SK-N-SH (cell line): ENCODE data around the gene RGS7BP. TPM values are rescaled to one million over a fixed set of nuclear protein-coding genes. Genes with fewer than 3 reads are reported as not detected.

Source experiments
- CTCF ChIA-PET: fragments of 300-600, 350-600 bp; formaldehyde crosslinking; extraction: SDS; loops from one replicate; lab custom pipeline; 2021; lab: Yijun Ruan, JAX
- POLR2A ChIA-PET: fragments of 350-600 bp; sonication (Branson Sonifier 250); formaldehyde crosslinking; extraction: SDS; loops from one replicate; lab custom pipeline; 2020; ENCODE audit warnings: antibody characterized with exemption, inconsistent platforms; lab: Yijun Ruan, JAX
- DNase-seq: peaks from one replicate; pipeline ENCODE4 v3.0.0; 2012
- H2AFZ ChIP-seq: fragments of 200-600 bp; sonication (generic); 2 replicates; pipeline ENCODE4 v1.8.1; 2016; ENCODE audit warnings: antibody characterized with exemption, mild to moderate bottlenecking, low read depth
- H3F3A ChIP-seq: fragments of 200-600 bp; sonication (generic); replicated peaks from 2 replicates; pipeline ENCODE3; 2016; ENCODE audit warnings: antibody characterized with exemption, mild to moderate bottlenecking; ENCODE audit not compliant: insufficient read depth
- H3K27ac ChIP-seq, 2 experiments: fragments of 200-500 bp in 1 of 2; fragments of 200-600 bp in 1 of 2; sonication (Bioruptor generic) in 1 of 2; sonication (generic), shearing (Covaris generic) in 1 of 2; 2 replicates each; pipeline versions ENCODE4 v1.5.1 to v1.6.1; 2014 to 2016; ENCODE audit warnings: low read depth in 2 of 2, inconsistent platforms in 1 of 2, low read length in 1 of 2, mild to moderate bottlenecking in 1 of 2, mixed read lengths in 1 of 2
- H3K27me3 ChIP-seq: fragments of 200-600 bp; sonication (generic), shearing (Covaris generic); 2 replicates; pipeline ENCODE4 v1.6.1; 2016; ENCODE audit warnings: mixed run types; ENCODE audit not compliant: insufficient read depth
- H3K36me3 ChIP-seq, 2 experiments: fragments of 200-500 bp in 1 of 2; fragments of 200-600 bp in 1 of 2; sonication (Bioruptor generic) in 1 of 2; sonication (generic) in 1 of 2; replicated peaks in 1 of 2; 2 replicates each; pipeline versions ENCODE3 to v1.5.1; 2014 to 2016; ENCODE audit warnings: low read length in 1 of 2, mild to moderate bottlenecking in 1 of 2; ENCODE audit not compliant: insufficient read depth in 2 of 2, control insufficient read depth in 1 of 2
- H3K4me1 ChIP-seq, 2 experiments: fragments of 200-500 bp in 1 of 2; fragments of 200-600 bp in 1 of 2; sonication (Bioruptor generic) in 1 of 2; sonication (generic), shearing (Covaris generic) in 1 of 2; 2 replicates each; pipeline versions ENCODE4 v1.5.1 to v1.6.1; 2014 to 2016; ENCODE audit warnings: low read depth in 1 of 2, low read length in 1 of 2, mixed run types in 1 of 2; ENCODE audit not compliant: insufficient read depth in 2 of 2, control insufficient read depth in 1 of 2
- H3K4me2 ChIP-seq: fragments of 200-600 bp; sonication (generic), shearing (Covaris generic); 2 replicates; pipeline ENCODE4 v1.6.1; 2017; ENCODE audit warnings: mixed run types
- H3K4me3 ChIP-seq, 2 experiments: fragments of 200-500 bp in 1 of 2; fragments of 200-600 bp in 1 of 2; sonication (Bioruptor generic) in 1 of 2; sonication (generic), shearing (Covaris generic) in 1 of 2; 2 replicates each; pipeline versions ENCODE4 v1.5.1 to v1.8.1; 2014 to 2016; ENCODE audit warnings: low read depth in 2 of 2, inconsistent platforms in 1 of 2, low read length in 1 of 2, mild to moderate bottlenecking in 1 of 2, mixed read lengths in 1 of 2, moderate library complexity in 1 of 2
- H3K79me2 ChIP-seq: fragments of 200-600 bp; sonication (generic); 2 replicates; pipeline ENCODE4 v1.8.1; 2017; ENCODE audit warnings: mild to moderate bottlenecking; ENCODE audit not compliant: insufficient read depth
- H3K9ac ChIP-seq: fragments of 200-600 bp; sonication (generic); 2 replicates; pipeline ENCODE4 v1.6.1; 2017; ENCODE audit warnings: mixed run types
- H3K9me2 ChIP-seq: fragments of 200-600 bp; sonication (generic); 2 replicates; pipeline ENCODE4 v1.6.1; 2017; ENCODE audit warnings: mixed run types
- H3K9me3 ChIP-seq: fragments of 200-600 bp; sonication (generic); 2 replicates; pipeline ENCODE4 v1.6.1; 2017; ENCODE audit warnings: mixed run types, mild to moderate bottlenecking, moderate library complexity
- H4K20me1 ChIP-seq: fragments of 200-600 bp; sonication (generic); 2 replicates; pipeline ENCODE4 v1.6.1; 2017; ENCODE audit warnings: mild to moderate bottlenecking, mixed run types; ENCODE audit not compliant: insufficient read depth
- EP300 ChIP-seq, 2 experiments: IDR thresholded peaks; 2 replicates each; pipeline versions ENCODE4 v1.4.0 to v1.6.1; 2012; ENCODE audit warnings: borderline replicate concordance in 1 of 2, low read depth in 1 of 2, low read length in 1 of 2
- EZH2phosphoT487 ChIP-seq: fragments of 200-600 bp; sonication (generic); IDR thresholded peaks from 2 replicates; pipeline ENCODE4 v1.6.1; 2017; ENCODE audit warnings: low read depth, mixed run types, mild to moderate bottlenecking, antibody characterized with exemption, moderate library complexity, borderline replicate concordance
- GABPA ChIP-seq: IDR thresholded peaks from 2 replicates; pipeline ENCODE4 v1.4.0; 2012; ENCODE audit warnings: low read depth, mild to moderate bottlenecking
- MEF2A ChIP-seq: IDR thresholded peaks from 2 replicates; pipeline ENCODE4 v1.4.0; 2012; ENCODE audit warnings: low read depth, borderline replicate concordance
- WGBS: methylation state at CpG from one replicate; pipeline ENCODE4 v1.1.6; 2017; ENCODE audit warnings: low lambda C conversion rate; 5-methylcytosine and 5-hydroxymethylcytosine counted together
- polyA plus RNA-seq, 3 experiments: library from polyadenylated mRNA; depleted of rRNA; stranded (reverse); fragments of >200 nt; gene quantifications; 2 replicates each; pipeline ENCODE4 v1.2.3, GENCODE V29; 2012
- TF ChIP-seq, protein P1 (sequence below): IDR thresholded peaks from 2 replicates; pipeline ENCODE4; 2012
- TF ChIP-seq, protein P2 (sequence below): IDR thresholded peaks from 2 replicates; pipeline ENCODE4 v1.4.0; 2012; ENCODE audit warnings: low read depth, borderline replicate concordance
- TF ChIP-seq, protein P3 (sequence below): fragments of 150-350 bp; IDR thresholded peaks from 2 replicates; pipeline ENCODE4 v1.6.1; 2017; ENCODE audit warnings: antibody characterized with exemption, low read length, low read depth, borderline replicate concordance
- TF ChIP-seq, protein P4 (sequence below): fragments of 150-350 bp; IDR thresholded peaks from 2 replicates; pipeline ENCODE4 v1.6.1; 2016; ENCODE audit warnings: mild to moderate bottlenecking, low read depth, low read length

The RGS7BP gene
- polyA plus RNA-seq, 1 of the 3 experiments (the other 2 are of a cell fraction), result not detected

DNA sequence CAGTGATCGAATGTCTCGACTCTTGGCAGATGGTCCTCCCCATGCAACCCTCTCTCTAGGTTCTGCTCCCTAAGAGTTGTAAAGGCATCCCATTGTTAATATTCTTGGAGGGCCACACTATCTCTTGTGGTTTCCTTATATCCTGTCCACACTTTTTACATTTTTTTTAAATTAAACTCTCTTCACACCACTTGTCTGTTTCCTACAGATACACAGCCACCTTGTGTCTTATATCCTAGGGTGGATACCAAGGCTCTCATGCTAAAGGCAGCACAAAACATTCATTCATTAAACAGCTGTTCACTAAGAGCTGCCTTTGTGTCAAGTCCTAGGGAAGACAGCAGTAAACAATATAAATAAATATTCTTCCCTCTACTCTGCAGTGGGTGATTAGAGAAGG is 124.0 kb downstream of the RGS7BP start:
- Histone ChIP-seq H3K9me2 (no peaks in the 10 kb centered on the region), H3K27ac (no peak overlapping the region), H2AFZ (no peak overlapping the region), H3K4me3 (no peak overlapping the region), H3K36me3 (no peaks in the 10 kb centered on the region), H3K9me3 (no peaks in the 10 kb centered on the region), H3K9ac (no peak overlapping the region), H3K79me2 (no peaks in the 10 kb centered on the region), H4K20me1 (no peaks in the 10 kb centered on the region), H3K27me3 (peaks cover 14% of the 10 kb centered on the region; the same call in 1 of the 2 replicates), H3K4me2 (no peak overlapping the region), H3K4me1 (no peaks in the 10 kb centered on the region; a peak in 1 of 4 replicates), H3F3A (no peaks in the 10 kb centered on the region)
- POLR2A ChIA-PET, result no interaction called here
- DNase-seq, result no peak
- WGBS, result 11% methylated on average over 2 of the region's 2 CpGs
- CTCF ChIA-PET, result interaction anchor here (0.6 to 6.8 kb wide), 5 partner anchors 17 to 856 kb away, joined by 3 to 75 read pairs (median 4); no protein-coding TSS in a partner anchor
- TF ChIP-seq, protein P1, sequence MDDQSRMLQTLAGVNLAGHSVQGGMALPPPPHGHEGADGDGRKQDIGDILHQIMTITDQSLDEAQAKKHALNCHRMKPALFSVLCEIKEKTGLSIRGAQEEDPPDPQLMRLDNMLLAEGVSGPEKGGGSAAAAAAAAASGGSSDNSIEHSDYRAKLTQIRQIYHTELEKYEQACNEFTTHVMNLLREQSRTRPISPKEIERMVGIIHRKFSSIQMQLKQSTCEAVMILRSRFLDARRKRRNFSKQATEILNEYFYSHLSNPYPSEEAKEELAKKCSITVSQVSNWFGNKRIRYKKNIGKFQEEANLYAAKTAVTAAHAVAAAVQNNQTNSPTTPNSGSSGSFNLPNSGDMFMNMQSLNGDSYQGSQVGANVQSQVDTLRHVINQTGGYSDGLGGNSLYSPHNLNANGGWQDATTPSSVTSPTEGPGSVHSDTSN, result no peak
- TF ChIP-seq MEF2A (no peak), GABPA (no peak)
- TF ChIP-seq, protein P2, sequence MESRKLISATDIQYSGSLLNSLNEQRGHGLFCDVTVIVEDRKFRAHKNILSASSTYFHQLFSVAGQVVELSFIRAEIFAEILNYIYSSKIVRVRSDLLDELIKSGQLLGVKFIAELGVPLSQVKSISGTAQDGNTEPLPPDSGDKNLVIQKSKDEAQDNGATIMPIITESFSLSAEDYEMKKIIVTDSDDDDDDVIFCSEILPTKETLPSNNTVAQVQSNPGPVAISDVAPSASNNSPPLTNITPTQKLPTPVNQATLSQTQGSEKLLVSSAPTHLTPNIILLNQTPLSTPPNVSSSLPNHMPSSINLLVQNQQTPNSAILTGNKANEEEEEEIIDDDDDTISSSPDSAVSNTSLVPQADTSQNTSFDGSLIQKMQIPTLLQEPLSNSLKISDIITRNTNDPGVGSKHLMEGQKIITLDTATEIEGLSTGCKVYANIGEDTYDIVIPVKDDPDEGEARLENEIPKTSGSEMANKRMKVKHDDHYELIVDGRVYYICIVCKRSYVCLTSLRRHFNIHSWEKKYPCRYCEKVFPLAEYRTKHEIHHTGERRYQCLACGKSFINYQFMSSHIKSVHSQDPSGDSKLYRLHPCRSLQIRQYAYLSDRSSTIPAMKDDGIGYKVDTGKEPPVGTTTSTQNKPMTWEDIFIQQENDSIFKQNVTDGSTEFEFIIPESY, result no peak

DNA sequence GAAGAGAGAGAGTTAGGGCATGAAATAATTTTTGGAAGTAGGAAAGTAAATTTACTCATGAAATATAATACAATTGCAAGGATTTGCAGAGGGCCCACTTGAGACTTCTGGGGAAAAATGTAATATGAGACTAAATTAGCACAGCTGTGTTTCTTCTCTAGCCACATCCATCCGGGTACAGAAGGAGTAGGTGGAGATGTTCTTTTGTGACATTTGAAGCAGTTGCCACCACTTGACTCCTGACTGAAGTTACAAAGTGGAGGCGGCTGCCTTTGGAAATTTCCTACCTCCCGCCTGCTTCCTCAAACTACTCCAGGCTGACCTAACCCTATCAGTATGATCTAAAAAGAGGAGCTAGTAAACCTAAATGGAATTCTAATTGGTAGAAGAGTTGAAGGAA is 126.4 kb downstream of the RGS7BP start:
- Histone ChIP-seq H3K9me2 (no peaks in the 10 kb centered on the region), H3K36me3 (no peaks in the 10 kb centered on the region), H4K20me1 (no peaks in the 10 kb centered on the region), H3K4me3 (no peak overlapping the region), H3K4me1 (no peaks in the 10 kb centered on the region; a peak in 1 of 4 replicates), H3K27ac (no peak overlapping the region), H3K27me3 (peaks cover 14% of the 10 kb centered on the region; the same call in 1 of the 2 replicates), H3F3A (no peaks in the 10 kb centered on the region), H3K79me2 (no peaks in the 10 kb centered on the region), H2AFZ (no peak overlapping the region), H3K4me2 (no peak overlapping the region), H3K9me3 (no peaks in the 10 kb centered on the region), H3K9ac (no peak overlapping the region)
- ChIA-PET CTCF (interaction anchor here (1.0 to 6.8 kb wide), 5 partner anchors 20 to 156 kb away, joined by 3 to 75 read pairs (median 3); no protein-coding TSS in a partner anchor), POLR2A (no interaction called here)
- DNase-seq, result no peak
- TF ChIP-seq GABPA, result no peak
- TF ChIP-seq, protein P3, sequence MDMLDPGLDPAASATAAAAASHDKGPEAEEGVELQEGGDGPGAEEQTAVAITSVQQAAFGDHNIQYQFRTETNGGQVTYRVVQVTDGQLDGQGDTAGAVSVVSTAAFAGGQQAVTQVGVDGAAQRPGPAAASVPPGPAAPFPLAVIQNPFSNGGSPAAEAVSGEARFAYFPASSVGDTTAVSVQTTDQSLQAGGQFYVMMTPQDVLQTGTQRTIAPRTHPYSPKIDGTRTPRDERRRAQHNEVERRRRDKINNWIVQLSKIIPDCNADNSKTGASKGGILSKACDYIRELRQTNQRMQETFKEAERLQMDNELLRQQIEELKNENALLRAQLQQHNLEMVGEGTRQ, result no peak
- TF ChIP-seq EZH2phosphoT487, result no peak
- no peak for TF ChIP-seq EP300 (IDR thresholded peaks at IDR 0.05; ENCODE audit: borderline replicate concordance in 1 of 2, low read depth in 1 of 2, low read length in 1 of 2)
- TF ChIP-seq, protein P4, sequence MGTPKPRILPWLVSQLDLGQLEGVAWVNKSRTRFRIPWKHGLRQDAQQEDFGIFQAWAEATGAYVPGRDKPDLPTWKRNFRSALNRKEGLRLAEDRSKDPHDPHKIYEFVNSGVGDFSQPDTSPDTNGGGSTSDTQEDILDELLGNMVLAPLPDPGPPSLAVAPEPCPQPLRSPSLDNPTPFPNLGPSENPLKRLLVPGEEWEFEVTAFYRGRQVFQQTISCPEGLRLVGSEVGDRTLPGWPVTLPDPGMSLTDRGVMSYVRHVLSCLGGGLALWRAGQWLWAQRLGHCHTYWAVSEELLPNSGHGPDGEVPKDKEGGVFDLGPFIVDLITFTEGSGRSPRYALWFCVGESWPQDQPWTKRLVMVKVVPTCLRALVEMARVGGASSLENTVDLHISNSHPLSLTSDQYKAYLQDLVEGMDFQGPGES, result no peak
- WGBS, result 8% methylated on average over 3 of the region's 3 CpGs
